GM19372 (cell line): ENCODE measurements around the gene OSBPL10.

Source experiments
- ATAC-seq: cut with Tn5 transposase; IDR thresholded peaks from one replicate; pipeline ENCODE4 v1.9.1; 2021; ENCODE audit warnings: mild to moderate bottlenecking, low read depth, moderate library complexity; ENCODE audit not compliant: unreplicated experiment

The OSBPL10 gene

GRCh38 chr3:31755926-31756658 is 225.0 kb downstream of the OSBPL10 start:
- no peak for ATAC-seq

- ATAC-seq, result peak; percentile 92
Observed at GRCh38 chr3:31754575-31755278, 226.3 kb downstream of the OSBPL10 start.

- ATAC-seq, result no peak
Observed at GRCh38 chr3:31753050-31753425, 228.0 kb downstream of the OSBPL10 start.

- ATAC-seq, result no peak
Observed at GRCh38 chr3:31752305-31753049, 228.6 kb downstream of the OSBPL10 start.

GRCh38 chr3:31750341-31750740 is 230.7 kb downstream of the OSBPL10 start:
- ATAC-seq, result no peak

GRCh38 chr3:31748933-31749295 is 232.1 kb downstream of the OSBPL10 start:
- ATAC-seq, result no peak

- no peak for ATAC-seq
Observed at GRCh38 chr3:31748281-31748932, 232.7 kb downstream of the OSBPL10 start.

- no peak for ATAC-seq
Observed at GRCh38 chr3:31747785-31748184, 233.3 kb downstream of the OSBPL10 start.

- ATAC-seq, result no peak
Observed at GRCh38 chr3:31744913-31745312, 236.1 kb downstream of the OSBPL10 start.

- no peak for ATAC-seq
Observed at GRCh38 chr3:31743331-31744089, 237.6 kb downstream of the OSBPL10 start.

- ATAC-seq, result no peak
Observed at GRCh38 chr3:31740397-31740796, 240.7 kb downstream of the OSBPL10 start.

GRCh38 chr3:31738412-31738811 is 242.7 kb downstream of the OSBPL10 start:
- no peak for ATAC-seq

- ATAC-seq, result no peak
Observed at GRCh38 chr3:31735667-31736066, 245.4 kb downstream of the OSBPL10 start.

- ATAC-seq, result no peak
Observed at GRCh38 chr3:31733234-31733667, 247.8 kb downstream of the OSBPL10 start.

GRCh38 chr3:31732548-31732947 is 248.5 kb downstream of the OSBPL10 start:
- no peak for ATAC-seq

GRCh38 chr3:31729573-31729972 is 251.5 kb downstream of the OSBPL10 start:
- no peak for ATAC-seq

GRCh38 chr3:31729082-31729481 is 252.0 kb downstream of the OSBPL10 start:
- ATAC-seq, result no peak

GRCh38 chr3:31728403-31728802 is 252.7 kb downstream of the OSBPL10 start:
- ATAC-seq, result no peak

- ATAC-seq, result no peak
Observed at GRCh38 chr3:31725976-31726375, 255.1 kb downstream of the OSBPL10 start.

- no peak for ATAC-seq
Observed at GRCh38 chr3:31725568-31725967, 255.5 kb downstream of the OSBPL10 start.
